Measurements from ENCODE around the gene ARID5B. TPM values are rescaled to one million over a fixed set of nuclear protein-coding genes. Genes with fewer than 3 reads are reported as not detected.

ARID5B gene
- total RNA-seq, 4 donors from 2014 or later: 17.7 to 54.6 (median 34.8) TPM

DNA sequence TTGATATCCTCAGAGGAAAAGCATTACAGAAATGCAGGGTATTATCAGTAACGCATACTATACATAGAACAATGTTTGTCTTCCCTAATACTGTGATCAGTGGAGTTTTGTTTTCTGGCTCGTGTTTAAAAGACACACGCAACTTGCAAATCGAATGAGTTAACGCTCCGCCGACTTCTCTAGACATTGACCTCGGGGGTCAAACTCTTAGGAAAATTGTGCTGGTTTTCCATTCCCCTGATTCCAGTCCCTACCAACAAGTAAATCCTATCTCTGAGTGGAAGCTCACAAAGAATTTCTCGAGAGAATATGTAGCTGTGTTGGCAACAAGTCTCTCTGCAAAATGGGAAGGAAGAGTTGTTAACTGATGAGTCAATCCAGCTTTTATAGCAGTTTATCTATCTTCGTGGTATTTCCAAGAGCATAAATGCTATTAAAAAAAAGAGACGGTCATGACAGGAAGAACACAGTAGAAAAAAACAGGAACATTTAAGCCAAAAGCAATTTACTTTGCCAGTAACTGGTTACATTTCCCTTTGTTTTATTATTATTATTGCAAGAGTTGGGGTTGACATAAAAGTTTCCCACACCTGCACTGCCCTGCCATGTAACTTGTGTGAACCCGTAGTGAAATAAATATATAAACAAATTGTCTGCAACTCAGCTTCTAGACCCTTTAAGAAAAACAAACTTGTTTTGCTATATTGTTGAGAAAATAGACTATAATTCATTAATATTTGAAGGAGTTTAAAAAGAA lies 144.4 kb downstream of the ARID5B start:
- in situ Hi-C loops (cut with MboI; ENCODE audit: low pct_ligation_motif_present in 1 of 4, low pct_unique_long_range_greater_than_20kb in 1 of 4, low sequenced_read_pairs in 3 of 4): loop anchor here (10.0 kb wide), 4 partner anchors 141 to 199 kb away; partner anchors contain the start of gene ARID5B (in 3 of the 4)
- intact Hi-C loops (cut with DNase I; ENCODE audit: low total_unique reads): loop anchor here (5.0 kb wide), 1 partner anchor 51 kb away; no protein-coding TSS in a partner anchor

GRCh38 chr10:62046522-62047227 lies 145.2 kb downstream of the ARID5B start:
- no peak for DNase-seq

More for the DNA sequence above, 144.4 kb downstream of the ARID5B start:
- peaks cover 44 to 75% (median 60%) of the 10 kb centered on the region in 4 donors for H3K4me1 ChIP-seq
- WGBS, 2 donors (ENCODE audit: low coverage in 1 of 2): 22 to 25% methylated on average over 12 of the region's 12 CpGs
- H3K4me3 ChIP-seq: peak overlapping the region in 1 of 4 donors; percentile 3
- no peaks in the 10 kb centered on the region for H3K36me3 ChIP-seq
- peak overlapping the region; percentile 85 to 92 (median 89) for H3K27ac ChIP-seq
- TF ChIP-seq POLR2A (IDR thresholded peaks at IDR 0.05): no peak
- TF ChIP-seq EP300 (IDR thresholded peaks at IDR 0.05; ENCODE audit: low read depth): peak; percentile 71
- no peak for TF ChIP-seq CTCF (IDR thresholded peaks at IDR 0.05)
- TF ChIP-seq POLR2AphosphoS5 (IDR thresholded peaks at IDR 0.05): peak; percentile 59 to 74 (median 74)
- no peaks in the 10 kb centered on the region for H3K27me3 ChIP-seq
- no peak for DNase-seq
- no peaks in the 10 kb centered on the region for H3K9me3 ChIP-seq

DNA sequence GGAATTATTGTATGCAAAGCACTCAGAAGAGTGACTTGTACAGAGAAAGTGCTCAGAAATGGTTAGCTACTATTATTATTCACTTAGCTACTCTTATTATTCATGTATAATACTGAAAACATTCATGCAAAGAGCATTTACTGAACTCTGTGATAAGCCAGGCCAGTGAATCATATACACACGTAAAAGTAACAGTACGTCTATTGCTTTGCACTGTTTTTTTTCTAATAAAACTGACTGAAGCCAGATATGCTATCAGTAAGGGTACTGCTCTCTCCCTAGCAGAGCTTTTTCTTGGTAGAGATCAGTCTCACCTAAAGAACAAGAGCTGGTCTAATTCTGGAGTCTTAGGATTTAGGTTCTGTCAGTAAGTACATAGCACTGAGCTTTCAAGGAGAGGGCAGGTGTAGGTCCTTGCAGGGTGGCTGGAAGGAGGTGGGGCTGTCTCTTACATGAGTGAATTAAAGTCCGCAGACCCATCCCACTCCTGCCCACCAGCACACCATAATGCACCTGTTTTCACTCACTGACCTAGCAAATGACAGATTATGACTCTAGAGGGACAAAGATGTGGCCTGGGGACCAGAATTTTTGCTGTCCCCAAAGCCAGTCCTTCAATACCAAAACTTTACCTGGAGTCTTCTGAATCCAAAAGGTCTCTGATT lies 145.9 kb downstream of the ARID5B start:
- no peak for DNase-seq

More at GRCh38 chr10:62046522-62047227, 145.2 kb downstream of the ARID5B start:
- intact Hi-C loops (cut with DNase I; ENCODE audit: low total_unique reads) (loop anchor here (5.0 kb wide), 1 partner anchor 51 kb away; no protein-coding TSS in a partner anchor), in situ Hi-C loops (cut with MboI; ENCODE audit: low pct_ligation_motif_present in 1 of 4, low pct_unique_long_range_greater_than_20kb in 1 of 4, low sequenced_read_pairs in 3 of 4) (loop anchor here (10.0 kb wide), 4 partner anchors 142 to 198 kb away; partner anchors contain the start of gene ARID5B (in 3 of the 4))
- peak overlapping the region; percentile 85 to 92 (median 89) for H3K27ac ChIP-seq
- H3K4me1 ChIP-seq: peaks cover 44 to 71% (median 59%) of the 10 kb centered on the region in 4 donors
- peak overlapping the region in 1 of 4 donors; percentile 3 for H3K4me3 ChIP-seq
- TF ChIP-seq EP300 (IDR thresholded peaks at IDR 0.05; ENCODE audit: low read depth) (no peak), POLR2AphosphoS5 (IDR thresholded peaks at IDR 0.05) (no peak), POLR2A (IDR thresholded peaks at IDR 0.05) (no peak), CTCF (IDR thresholded peaks at IDR 0.05) (no peak)
- no peaks in the 10 kb centered on the region for H3K27me3 ChIP-seq
- WGBS, 2 donors (ENCODE audit: low coverage in 1 of 2): 59% methylated on average over 4 of the region's 4 CpGs; no CpG with 5 or more reads in 1 of the 2 donors
- no peaks in the 10 kb centered on the region for H3K36me3 ChIP-seq
- H3K9me3 ChIP-seq: no peaks in the 10 kb centered on the region

More for the DNA sequence above, 145.9 kb downstream of the ARID5B start:
- H3K36me3 ChIP-seq: no peaks in the 10 kb centered on the region
- WGBS, 2 donors (ENCODE audit: low coverage in 1 of 2): 43 to 49% methylated on average over 2 to 3 of the region's 3 CpGs
- H3K4me1 ChIP-seq: peaks cover 44 to 73% (median 59%) of the 10 kb centered on the region in 4 donors
- in situ Hi-C loops (cut with MboI; ENCODE audit: low pct_ligation_motif_present in 1 of 4, low pct_unique_long_range_greater_than_20kb in 1 of 4, low sequenced_read_pairs in 3 of 4) (loop anchor here (10.0 kb wide), 4 partner anchors 143 to 197 kb away; partner anchors contain the start of gene ARID5B (in 3 of the 4)), intact Hi-C loops (cut with DNase I; ENCODE audit: low total_unique reads) (loop anchor here (5.0 kb wide), 1 partner anchor 50 kb away; no protein-coding TSS in a partner anchor)
- H3K27me3 ChIP-seq: no peaks in the 10 kb centered on the region
- TF ChIP-seq POLR2AphosphoS5 (IDR thresholded peaks at IDR 0.05): no peak
- no peak for TF ChIP-seq POLR2A (IDR thresholded peaks at IDR 0.05)
- TF ChIP-seq CTCF (IDR thresholded peaks at IDR 0.05): no peak
- no peak for TF ChIP-seq EP300 (IDR thresholded peaks at IDR 0.05; ENCODE audit: low read depth)
- no peaks in the 10 kb centered on the region for H3K9me3 ChIP-seq
- H3K27ac ChIP-seq: peak overlapping the region; percentile 85 to 92 (median 89)
- H3K4me3 ChIP-seq: no peak overlapping the region

All from transverse colon (tissue), 4 donors.